ENCODE measurements around the gene SNTG2. TPM values are rescaled to one million over a fixed set of nuclear protein-coding genes. Genes with fewer than 3 reads are reported as not detected.

SNTG2 gene
- total RNA-seq, 2 experiments from 2014 or later: 0.13 TPM; not detected in 1

DNA sequence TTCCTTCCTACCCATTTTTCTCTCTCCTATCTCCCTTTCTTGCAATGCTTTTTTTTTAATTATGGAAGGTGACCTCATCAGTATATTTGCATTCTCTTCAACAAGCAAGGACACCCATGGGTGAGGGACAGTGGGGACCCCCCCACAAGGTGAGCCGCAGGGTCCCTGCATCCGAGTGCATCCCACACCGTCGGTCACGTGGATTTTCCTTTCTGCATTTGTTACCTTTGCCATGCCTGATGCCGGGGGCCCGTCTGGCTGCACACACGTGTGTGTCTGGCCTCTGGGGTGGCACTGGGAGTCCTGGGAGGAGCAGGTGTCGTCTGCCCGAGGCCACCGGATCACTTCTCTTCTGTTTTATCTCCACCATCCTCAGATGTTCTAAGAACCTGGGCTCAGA, 30.1 kb upstream of the SNTG2 start:
- no peak for DNase-seq
- ChIA-PET CTCF (no interaction called here), POLR2A (no interaction called here)
- no peak overlapping the region for H3K27ac Mint-ChIP-seq
- H3K4me3 Mint-ChIP-seq: no peak overlapping the region
- no peaks in the 10 kb centered on the region for H3K9me3 Mint-ChIP-seq
- no peaks in the 10 kb centered on the region for H3K36me3 Mint-ChIP-seq (ENCODE audit: low read depth)
- H3K4me1 Mint-ChIP-seq: no peaks in the 10 kb centered on the region
- H3K27me3 Mint-ChIP-seq: peaks cover 2% of the 10 kb centered on the region

DNA sequence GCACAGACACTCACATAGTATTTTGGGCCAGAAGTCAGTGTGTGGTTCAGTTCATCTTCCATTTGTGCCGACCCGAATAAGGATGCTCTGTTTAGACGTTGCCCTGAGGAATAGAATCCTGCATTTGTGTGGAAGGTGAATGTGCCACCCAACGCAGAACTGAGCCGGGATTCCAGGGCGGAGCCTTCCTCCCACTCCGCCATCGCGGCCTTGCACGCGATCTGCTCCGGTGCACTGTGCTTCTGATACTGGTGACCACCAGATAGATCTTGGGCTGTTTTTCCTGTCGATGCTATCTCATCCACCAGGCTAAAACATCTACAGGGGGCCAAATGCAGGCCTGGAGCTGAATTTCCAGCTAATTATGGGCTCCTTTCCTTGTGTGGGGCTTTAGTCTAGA, 29.6 kb upstream of the SNTG2 start:
- ChIA-PET CTCF (no interaction called here), POLR2A (no interaction called here)
- peaks cover 2% of the 10 kb centered on the region for H3K27me3 Mint-ChIP-seq
- no peak overlapping the region for H3K4me3 Mint-ChIP-seq
- no peak for DNase-seq
- no peaks in the 10 kb centered on the region for H3K36me3 Mint-ChIP-seq (ENCODE audit: low read depth)
- no peaks in the 10 kb centered on the region for H3K4me1 Mint-ChIP-seq
- no peak overlapping the region for H3K27ac Mint-ChIP-seq
- no peaks in the 10 kb centered on the region for H3K9me3 Mint-ChIP-seq

DNA sequence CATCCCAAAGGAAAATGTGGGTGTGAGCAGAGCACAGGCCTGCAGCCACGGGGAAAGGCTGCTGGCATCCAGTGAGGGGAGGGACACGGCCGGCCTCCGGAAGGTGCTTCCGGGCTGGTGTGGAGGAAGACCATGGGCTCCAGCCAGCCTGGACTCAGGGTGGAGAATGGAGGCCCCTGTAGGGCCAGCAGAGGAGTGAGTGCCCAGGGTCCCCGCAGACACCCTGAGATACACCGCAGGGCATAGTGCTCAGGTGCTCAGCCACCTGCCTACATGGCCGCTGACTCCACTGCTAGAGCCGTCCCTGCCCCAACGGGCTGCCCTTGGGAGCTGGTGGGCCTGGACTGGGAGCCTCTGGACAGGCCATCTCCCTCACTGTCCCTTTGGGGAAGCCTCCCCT, 28.5 kb upstream of the SNTG2 start:
- Mint-ChIP-seq H3K4me3 (no peak overlapping the region), H3K27ac (no peak overlapping the region), H3K4me1 (no peaks in the 10 kb centered on the region), H3K36me3 (ENCODE audit: low read depth) (no peaks in the 10 kb centered on the region), H3K27me3 (peaks cover 2% of the 10 kb centered on the region), H3K9me3 (no peaks in the 10 kb centered on the region)
- DNase-seq: no peak
- ChIA-PET CTCF (no interaction called here), POLR2A (no interaction called here)

DNA sequence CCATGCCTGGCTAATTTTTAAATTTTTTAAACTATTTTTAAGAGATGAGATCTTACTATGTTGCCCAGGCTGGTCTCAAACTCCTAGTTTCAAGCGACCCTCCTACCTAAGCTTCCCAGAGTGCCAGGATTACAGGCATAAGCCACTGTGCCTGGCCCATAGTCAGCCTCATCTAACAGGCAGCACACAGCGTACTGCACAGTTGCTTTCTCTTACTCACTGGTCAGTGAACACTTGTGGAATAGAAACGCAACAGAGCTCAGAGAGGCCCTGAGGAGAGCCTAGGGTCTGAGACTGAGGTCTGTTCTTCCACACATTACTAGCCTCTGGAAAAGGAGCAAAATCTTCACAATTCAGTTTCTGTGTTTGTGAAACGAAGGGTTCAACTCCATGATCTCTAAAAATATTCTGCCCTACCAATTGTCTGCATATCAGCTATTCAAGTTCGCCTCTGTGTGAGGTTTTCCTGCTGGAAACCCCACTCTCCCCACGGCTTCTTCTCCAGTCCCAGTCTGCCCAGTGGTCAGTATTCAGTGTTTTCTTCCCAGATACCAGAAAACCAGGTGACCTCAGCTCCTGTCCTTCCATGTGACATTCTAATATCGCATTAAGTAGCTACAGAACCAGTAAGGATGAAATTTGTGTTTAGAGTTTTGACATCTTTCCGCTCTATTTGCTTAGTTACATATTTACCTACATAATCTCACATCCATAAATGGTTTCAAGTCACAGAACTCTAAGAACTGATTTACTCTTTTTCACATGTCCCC, 26.6 kb upstream of the SNTG2 start:
- Mint-ChIP-seq H3K27ac (no peak overlapping the region), H3K4me1 (no peaks in the 10 kb centered on the region), H3K4me3 (no peak overlapping the region), H3K36me3 (ENCODE audit: low read depth) (no peaks in the 10 kb centered on the region), H3K9me3 (no peaks in the 10 kb centered on the region), H3K27me3 (peaks cover 2% of the 10 kb centered on the region)
- no peak for DNase-seq
- ChIA-PET CTCF (no interaction called here), POLR2A (no interaction called here)

DNA sequence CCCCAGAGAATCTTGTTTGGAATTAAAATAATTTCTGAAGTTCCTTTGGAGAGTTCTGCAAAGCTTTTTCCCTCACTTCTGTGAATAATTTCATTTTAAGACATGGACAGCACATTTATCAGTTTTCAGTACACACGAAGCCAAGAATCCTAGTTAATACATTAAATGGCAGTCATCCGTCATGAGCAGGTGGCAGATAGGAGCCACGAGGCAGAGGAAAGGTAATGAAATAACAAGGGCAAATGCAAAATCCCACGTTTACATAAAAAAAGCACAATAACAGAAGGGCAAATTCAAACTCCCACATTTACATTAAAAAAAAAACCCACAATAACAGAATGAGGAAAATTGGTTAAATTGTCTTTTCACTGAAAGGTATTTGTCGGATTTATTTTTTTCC, 25.9 kb upstream of the SNTG2 start:
- CTCF ChIA-PET: no interaction called here
- Mint-ChIP-seq H3K4me3 (no peak overlapping the region), H3K27ac (no peak overlapping the region)

DNA sequence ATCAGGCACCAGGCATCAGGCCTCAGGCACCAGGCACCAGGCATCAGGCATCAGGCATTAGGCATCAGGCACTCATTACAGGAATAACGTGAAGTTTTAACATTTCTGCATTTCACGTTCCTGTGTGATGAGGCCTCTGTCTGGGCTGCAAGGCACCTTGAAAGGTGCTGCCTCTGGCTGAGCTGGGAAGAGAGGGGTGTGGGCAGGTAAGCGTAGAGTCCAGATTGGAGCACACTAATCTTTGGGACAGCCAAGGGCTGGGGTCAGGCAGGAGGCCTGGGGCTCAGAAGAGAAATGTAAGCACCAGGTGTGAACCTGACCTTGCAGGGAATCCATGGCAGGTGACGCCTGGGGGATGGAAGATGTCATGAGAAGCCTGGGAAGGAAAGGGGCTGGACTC, 25.3 kb upstream of the SNTG2 start:
- ChIA-PET POLR2A (no interaction called here), CTCF (no interaction called here)
- no peaks in the 10 kb centered on the region for H3K4me1 Mint-ChIP-seq
- no peaks in the 10 kb centered on the region for H3K36me3 Mint-ChIP-seq (ENCODE audit: low read depth)
- H3K9me3 Mint-ChIP-seq: no peaks in the 10 kb centered on the region
- H3K27me3 Mint-ChIP-seq: peaks cover 2% of the 10 kb centered on the region
- DNase-seq: no peak
- H3K4me3 Mint-ChIP-seq: no peak overlapping the region
- no peak overlapping the region for H3K27ac Mint-ChIP-seq

More for the DNA sequence above, 25.9 kb upstream of the SNTG2 start:
- no peak for DNase-seq
- Mint-ChIP-seq H3K9me3 (no peaks in the 10 kb centered on the region), H3K4me1 (no peaks in the 10 kb centered on the region), H3K27me3 (peaks cover 2% of the 10 kb centered on the region), H3K36me3 (ENCODE audit: low read depth) (no peaks in the 10 kb centered on the region)
- POLR2A ChIA-PET: no interaction called here

DNA sequence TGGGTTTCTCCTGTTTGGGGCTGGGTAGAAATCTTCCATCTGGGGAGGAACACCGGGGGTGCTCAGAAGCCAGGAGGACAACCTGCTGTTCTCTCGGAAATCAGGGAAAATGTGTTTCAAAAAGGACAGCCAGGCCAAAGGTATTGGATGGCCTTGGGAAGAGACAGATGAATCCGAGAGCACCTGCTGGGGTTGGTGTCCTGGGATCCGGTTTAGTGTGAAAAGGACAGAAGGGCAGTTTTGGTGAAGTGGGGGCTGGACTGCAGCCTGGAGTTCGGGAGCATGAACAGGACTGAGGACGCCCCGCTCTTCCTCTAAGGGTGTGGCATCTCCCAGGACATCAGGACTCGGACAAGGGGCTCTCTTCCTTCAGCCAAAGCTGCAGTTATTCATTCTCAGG, 24.9 kb upstream of the SNTG2 start:
- no peak for DNase-seq
- ChIA-PET POLR2A (no interaction called here), CTCF (no interaction called here)
- Mint-ChIP-seq H3K4me1 (no peaks in the 10 kb centered on the region), H3K27ac (no peak overlapping the region), H3K27me3 (peaks cover 2% of the 10 kb centered on the region), H3K9me3 (no peaks in the 10 kb centered on the region), H3K4me3 (no peak overlapping the region), H3K36me3 (ENCODE audit: low read depth) (no peaks in the 10 kb centered on the region)

DNA sequence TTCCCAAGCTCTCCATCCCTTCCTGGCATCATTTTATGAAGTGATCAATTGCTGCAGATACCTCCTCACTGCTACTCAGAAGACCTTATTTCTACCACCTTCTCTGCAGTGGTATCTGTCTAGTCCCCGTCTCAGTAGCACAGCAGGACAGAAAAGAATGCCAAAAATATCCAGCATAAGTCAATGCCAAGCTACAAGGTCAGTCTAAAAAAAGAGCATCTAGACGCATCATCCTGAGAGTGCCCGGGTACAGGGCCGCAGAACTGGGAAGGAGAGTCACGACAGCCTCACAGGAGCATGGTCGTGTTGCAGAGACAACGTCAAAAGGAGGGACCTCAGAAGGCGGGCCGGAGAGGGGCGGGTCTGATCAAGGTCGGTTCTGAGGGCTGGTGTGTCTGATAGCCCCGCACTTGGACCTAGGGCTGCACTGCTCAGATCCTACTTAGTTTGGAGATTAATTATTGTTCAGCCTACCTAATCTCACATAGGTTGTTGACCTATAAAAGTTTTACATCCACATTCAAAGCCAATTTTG, 24.3 kb upstream of the SNTG2 start:
- Mint-ChIP-seq H3K4me3 (no peak overlapping the region), H3K27me3 (peaks cover 2% of the 10 kb centered on the region), H3K27ac (no peak overlapping the region), H3K4me1 (no peaks in the 10 kb centered on the region), H3K36me3 (ENCODE audit: low read depth) (no peaks in the 10 kb centered on the region), H3K9me3 (no peaks in the 10 kb centered on the region)
- ChIA-PET CTCF (no interaction called here), POLR2A (no interaction called here)
- no peak for DNase-seq

DNA sequence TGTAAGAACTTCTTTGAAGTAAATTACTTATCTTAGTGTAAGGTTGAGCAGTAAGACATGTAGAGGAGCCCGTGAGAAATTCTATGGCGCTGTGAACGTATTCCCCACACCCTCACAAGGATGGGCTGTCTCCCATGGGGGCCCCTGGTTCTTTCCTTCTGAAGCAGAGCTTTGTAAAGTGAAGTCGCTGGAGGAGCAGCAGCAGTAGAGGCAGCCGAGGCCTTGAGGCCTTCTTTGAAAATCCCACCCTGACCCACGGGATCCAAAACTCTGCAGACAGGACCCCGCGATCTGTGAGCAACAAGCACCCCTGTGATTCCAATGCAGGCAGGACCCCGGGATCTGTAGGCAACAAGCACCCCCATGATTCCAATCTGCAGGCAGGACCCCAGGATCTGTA, 23.8 kb upstream of the SNTG2 start:
- Mint-ChIP-seq H3K4me3 (no peak overlapping the region), H3K27ac (no peak overlapping the region), H3K9me3 (no peaks in the 10 kb centered on the region), H3K27me3 (peaks cover 2% of the 10 kb centered on the region), H3K4me1 (no peaks in the 10 kb centered on the region), H3K36me3 (ENCODE audit: low read depth) (no peaks in the 10 kb centered on the region)
- CTCF ChIA-PET: interaction anchor here (0.7 kb wide), 1 partner anchor 212 kb away, joined by 4 read pairs; no protein-coding TSS in a partner anchor
- no peak for DNase-seq
- POLR2A ChIA-PET: no interaction called here

DNA sequence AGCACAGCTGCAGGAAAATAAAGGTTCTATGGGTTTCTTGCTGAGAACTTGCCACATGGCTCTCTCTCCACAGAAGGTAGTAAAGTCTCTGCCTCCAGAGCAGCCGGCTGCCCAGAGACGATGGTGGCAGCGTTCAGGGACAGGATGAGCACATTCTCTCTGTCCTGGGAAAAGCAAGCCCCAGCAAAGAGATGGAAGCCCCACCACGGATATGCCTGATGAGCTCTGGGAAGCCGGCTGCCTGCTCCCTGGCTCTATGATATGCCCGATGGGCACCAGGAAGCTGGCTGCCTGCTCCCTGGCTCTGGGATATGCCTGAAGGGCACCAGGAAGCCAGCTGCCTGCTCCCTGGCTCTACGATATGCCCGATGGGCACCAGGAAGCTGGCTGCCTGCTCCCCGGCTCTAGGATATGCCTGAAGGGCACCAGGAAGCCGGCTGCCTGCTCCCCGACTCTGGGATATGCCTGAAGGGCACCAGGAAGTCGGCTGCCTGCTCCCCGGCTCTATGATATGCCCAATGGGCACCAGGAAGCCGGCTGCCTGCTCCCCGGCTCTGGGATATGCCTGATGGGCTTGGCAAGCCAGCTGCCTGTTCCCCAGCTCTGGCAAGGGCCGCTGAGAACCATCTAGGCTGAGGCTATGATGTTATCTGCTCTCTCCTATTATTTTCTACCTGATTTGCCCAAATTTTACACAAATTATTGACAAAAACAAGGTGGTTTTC, 21.5 kb upstream of the SNTG2 start:
- no peak overlapping the region for H3K4me3 Mint-ChIP-seq
- ChIA-PET POLR2A (no interaction called here), CTCF (no interaction called here)
- DNase-seq: no peak
- no peak overlapping the region for H3K27ac Mint-ChIP-seq
- no peaks in the 10 kb centered on the region for H3K36me3 Mint-ChIP-seq (ENCODE audit: low read depth)
- no peaks in the 10 kb centered on the region for H3K4me1 Mint-ChIP-seq
- no peaks in the 10 kb centered on the region for H3K9me3 Mint-ChIP-seq
- peaks cover 2% of the 10 kb centered on the region for H3K27me3 Mint-ChIP-seq

DNA sequence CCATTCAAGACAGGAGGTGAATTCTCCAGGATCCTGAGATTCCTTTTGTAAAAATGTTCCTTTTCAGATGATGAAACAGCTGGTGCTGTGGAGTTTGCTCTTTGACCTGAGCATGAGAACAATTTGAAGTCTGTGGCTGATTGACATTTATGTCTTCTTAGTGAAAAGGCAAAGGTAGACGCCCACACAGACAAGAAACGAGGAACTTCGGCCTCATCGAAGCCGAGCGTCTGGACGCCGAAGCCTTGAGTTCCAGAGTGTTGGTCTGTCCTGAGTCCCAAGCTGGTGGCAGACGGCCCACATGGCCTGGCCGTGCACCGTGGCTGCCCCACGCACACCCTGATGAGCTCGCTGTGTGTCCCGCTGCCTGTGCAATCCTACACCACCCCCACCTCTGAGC, 20.7 kb upstream of the SNTG2 start:
- no peaks in the 10 kb centered on the region for H3K9me3 Mint-ChIP-seq
- H3K27ac Mint-ChIP-seq: no peak overlapping the region
- no peaks in the 10 kb centered on the region for H3K4me1 Mint-ChIP-seq
- H3K36me3 Mint-ChIP-seq (ENCODE audit: low read depth): no peaks in the 10 kb centered on the region
- DNase-seq: no peak
- ChIA-PET POLR2A (no interaction called here), CTCF (no interaction called here)
- no peak overlapping the region for H3K4me3 Mint-ChIP-seq
- no peaks in the 10 kb centered on the region for H3K27me3 Mint-ChIP-seq

DNA sequence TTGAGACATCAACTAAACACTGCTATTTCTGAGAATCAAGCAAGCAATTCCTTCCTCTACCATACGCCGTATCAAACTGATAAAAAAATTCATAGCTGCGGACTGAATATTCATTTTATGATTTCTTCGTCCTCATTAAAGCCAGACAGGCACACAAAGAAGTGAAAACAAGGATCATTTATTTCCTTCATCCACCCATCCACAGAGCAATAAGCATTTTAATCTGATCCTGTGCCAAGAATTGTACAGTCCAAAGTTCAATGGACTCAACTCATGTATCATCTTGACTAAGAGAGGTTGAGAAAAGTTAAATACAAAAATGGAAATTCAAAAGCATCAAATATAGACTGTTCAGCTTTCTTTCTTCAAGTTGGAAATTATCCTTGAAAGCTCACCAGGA, 19.7 kb upstream of the SNTG2 start:
- H3K9me3 Mint-ChIP-seq: no peaks in the 10 kb centered on the region
- no peak overlapping the region for H3K27ac Mint-ChIP-seq
- no peaks in the 10 kb centered on the region for H3K27me3 Mint-ChIP-seq
- H3K4me1 Mint-ChIP-seq: no peaks in the 10 kb centered on the region
- ChIA-PET POLR2A (no interaction called here), CTCF (no interaction called here)
- H3K4me3 Mint-ChIP-seq: no peak overlapping the region
- no peak for DNase-seq
- H3K36me3 Mint-ChIP-seq (ENCODE audit: low read depth): no peaks in the 10 kb centered on the region

DNA sequence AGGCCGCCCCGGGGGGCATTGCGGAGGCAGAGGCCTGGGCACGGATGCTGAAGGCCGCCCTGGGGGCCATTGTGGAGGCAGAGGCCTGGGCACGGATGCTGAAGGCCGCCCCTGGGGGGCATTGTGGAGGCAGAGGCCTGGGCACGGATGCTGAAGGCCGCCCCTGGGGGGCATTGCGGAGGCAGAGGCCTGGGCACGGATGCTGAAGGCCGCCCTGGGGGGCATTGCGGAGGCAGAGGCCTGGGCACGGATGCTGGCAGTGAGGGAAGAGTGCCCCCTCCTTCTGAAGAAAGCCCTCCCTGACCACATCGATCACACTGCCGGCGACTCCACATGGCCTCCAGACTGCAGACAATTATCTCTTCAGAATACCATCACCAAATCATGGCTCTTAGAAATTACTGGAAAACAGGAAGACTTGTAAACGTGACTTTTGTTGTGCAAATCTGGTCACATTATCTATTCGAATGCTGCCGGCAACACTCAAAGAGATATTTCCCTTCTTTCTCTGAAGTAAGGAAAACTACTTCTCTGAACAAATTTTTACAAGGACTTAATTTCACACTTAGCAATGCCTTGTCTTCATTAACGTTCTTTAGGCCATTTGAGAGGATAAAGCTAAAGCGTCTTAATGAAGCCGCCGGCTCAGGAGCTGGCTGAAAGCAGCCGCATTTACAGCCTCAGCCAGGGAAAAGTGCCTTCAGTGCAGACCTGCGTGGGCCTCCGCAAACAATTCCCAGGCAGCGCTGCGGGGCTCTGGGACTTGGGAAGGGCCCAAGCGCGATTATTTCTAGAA, 18.1 kb upstream of the SNTG2 start:
- no peak for DNase-seq
- ChIA-PET POLR2A (no interaction called here), CTCF (no interaction called here)
- Mint-ChIP-seq H3K9me3 (no peaks in the 10 kb centered on the region), H3K27ac (no peak overlapping the region), H3K27me3 (no peaks in the 10 kb centered on the region), H3K36me3 (ENCODE audit: low read depth) (no peaks in the 10 kb centered on the region), H3K4me1 (no peaks in the 10 kb centered on the region), H3K4me3 (no peak overlapping the region)
